ENCODE data around the gene WDCP. TPM values are rescaled to one million over a fixed set of nuclear protein-coding genes. Genes with fewer than 3 reads are reported as not detected.

WDCP gene
- total RNA-seq, 1 experiment from 2014 or later, result 36.9 TPM

DNA sequence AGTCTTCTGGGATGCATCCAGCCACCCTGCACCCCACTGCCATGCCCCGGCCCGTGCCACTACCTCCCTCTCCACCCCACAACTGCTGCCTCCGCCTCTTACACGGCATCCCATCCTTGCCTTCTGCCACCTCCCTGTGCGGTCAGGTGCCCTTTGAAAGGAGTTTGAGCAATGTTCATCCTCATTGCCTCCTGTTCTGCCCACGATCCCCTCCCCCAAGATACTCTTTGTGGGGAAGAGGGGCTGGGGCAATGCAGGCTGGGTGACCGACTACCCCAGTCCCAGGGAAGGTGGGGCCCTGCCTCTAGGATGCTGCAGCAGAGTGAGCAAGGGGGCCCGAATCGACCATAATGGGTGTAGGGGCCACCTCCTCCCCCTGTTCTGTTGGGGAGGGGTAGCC lies 28.9 kb downstream of the WDCP start:
- H2AK5ac ChIP-seq (ENCODE audit: insufficient read length, low read length), result no peak overlapping the region
- no peaks in the 10 kb centered on the region for H3K9me3 ChIP-seq (ENCODE audit: control insufficient read depth, low read depth, low read length)
- H3K9me3 Mint-ChIP-seq, result no peaks in the 10 kb centered on the region
- H2BK120ac ChIP-seq (ENCODE audit: low read depth, low read length, poor library complexity, severe bottlenecking), result no peak overlapping the region
- no peak overlapping the region for H4K8ac ChIP-seq (replicated peaks; ENCODE audit: insufficient read length, low read depth, low read length)
- no peak overlapping the region for H3K56ac ChIP-seq (ENCODE audit: insufficient read length, low read depth, low read length)
- no peak overlapping the region for H3K18ac ChIP-seq (ENCODE audit: insufficient read length, low read depth, low read length)
- no peak overlapping the region for H3K9ac ChIP-seq (ENCODE audit: extremely low read depth, insufficient read length, low read length)
- no peaks in the 10 kb centered on the region for H3K79me1 ChIP-seq (ENCODE audit: insufficient read depth, low read depth, low read length, poor library complexity, severe bottlenecking)
- H3K4me1 Mint-ChIP-seq, result peaks cover 25% of the 10 kb centered on the region in 2 experiments
- H3K4ac ChIP-seq (ENCODE audit: low read depth, low read length), result no peak overlapping the region
- H3K27ac ChIP-seq (ENCODE audit: insufficient read length, low read depth, low read length), result no peak overlapping the region
- no peak overlapping the region for H3K4me2 ChIP-seq (ENCODE audit: insufficient read depth, insufficient read length, low read length)
- no CpG with 5 or more reads among the region's 9 CpGs for WGBS (ENCODE audit: extremely low coverage, insufficient read length, low lambda C conversion rate)
- no peak overlapping the region for H4K91ac ChIP-seq (ENCODE audit: insufficient read length, low read depth, low read length)
- H3K14ac ChIP-seq (ENCODE audit: insufficient read depth, low read length), result no peak overlapping the region
- no peak overlapping the region for H2BK5ac ChIP-seq (ENCODE audit: insufficient read length, low read length)
- no peaks in the 10 kb centered on the region; the same call in 1 of the 2 replicates for H3K4me1 ChIP-seq (ENCODE audit: insufficient read depth, low read length)
- H3K27me3 ChIP-seq (ENCODE audit: insufficient read depth, low read length), result no peaks in the 10 kb centered on the region
- peak overlapping the region in 2 of 3 experiments; percentile 70 to 79; a peak in 3 of 7 replicates for H3K27ac Mint-ChIP-seq
- no peak for DNase-seq
- no peaks in the 10 kb centered on the region for H4K20me1 ChIP-seq (ENCODE audit: control insufficient read depth, insufficient read depth, insufficient read length)
- peaks cover 10 to 14% (median 12%) of the 10 kb centered on the region in 3 experiments; a peak in 6 of 7 replicates for H3K36me3 Mint-ChIP-seq (ENCODE audit: insufficient read depth in 1 of 3, low read depth in 3 of 3)
- H2BK12ac ChIP-seq (ENCODE audit: insufficient read length, low read depth, low read length), result no peak overlapping the region
- no peaks in the 10 kb centered on the region for H3K79me2 ChIP-seq (ENCODE audit: insufficient read depth, low read length)
- H2BK20ac ChIP-seq (ENCODE audit: low read depth, low read length, poor library complexity, severe bottlenecking), result no peak overlapping the region
- TF ChIP-seq, protein P1, sequence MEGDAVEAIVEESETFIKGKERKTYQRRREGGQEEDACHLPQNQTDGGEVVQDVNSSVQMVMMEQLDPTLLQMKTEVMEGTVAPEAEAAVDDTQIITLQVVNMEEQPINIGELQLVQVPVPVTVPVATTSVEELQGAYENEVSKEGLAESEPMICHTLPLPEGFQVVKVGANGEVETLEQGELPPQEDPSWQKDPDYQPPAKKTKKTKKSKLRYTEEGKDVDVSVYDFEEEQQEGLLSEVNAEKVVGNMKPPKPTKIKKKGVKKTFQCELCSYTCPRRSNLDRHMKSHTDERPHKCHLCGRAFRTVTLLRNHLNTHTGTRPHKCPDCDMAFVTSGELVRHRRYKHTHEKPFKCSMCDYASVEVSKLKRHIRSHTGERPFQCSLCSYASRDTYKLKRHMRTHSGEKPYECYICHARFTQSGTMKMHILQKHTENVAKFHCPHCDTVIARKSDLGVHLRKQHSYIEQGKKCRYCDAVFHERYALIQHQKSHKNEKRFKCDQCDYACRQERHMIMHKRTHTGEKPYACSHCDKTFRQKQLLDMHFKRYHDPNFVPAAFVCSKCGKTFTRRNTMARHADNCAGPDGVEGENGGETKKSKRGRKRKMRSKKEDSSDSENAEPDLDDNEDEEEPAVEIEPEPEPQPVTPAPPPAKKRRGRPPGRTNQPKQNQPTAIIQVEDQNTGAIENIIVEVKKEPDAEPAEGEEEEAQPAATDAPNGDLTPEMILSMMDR (conservative IDR thresholded peaks at IDR 0.05), result no peak
- no peak overlapping the region for H2AFZ ChIP-seq (ENCODE audit: low read length)
- no peak overlapping the region for H3K23ac ChIP-seq (ENCODE audit: insufficient read length, low read depth, low read length)
- H3K4me3 Mint-ChIP-seq, result no peak overlapping the region
- no peak overlapping the region; the same call in 1 of the 2 replicates for H2BK15ac ChIP-seq (ENCODE audit: low read depth, low read length)
- no peaks in the 10 kb centered on the region for H3K27me3 Mint-ChIP-seq (ENCODE audit: low read depth)
- H3T11ph ChIP-seq (ENCODE audit: low read length), result no peak overlapping the region
- H3K23me2 ChIP-seq (ENCODE audit: insufficient read length, low read depth, low read length, poor library complexity, severe bottlenecking), result peaks cover 2% of the 10 kb centered on the region
- H4K5ac ChIP-seq (ENCODE audit: insufficient read length, low read depth, low read length), result no peak overlapping the region
